Fibroblast of lung (primary cell): ENCODE data around the gene FBXO46.

Experiments
- CTCF ChIP-seq, 2 donors: IDR thresholded peaks in 1 of 2; conservative IDR thresholded peaks in 1 of 2; 1 replicate in 1 of 2; 2 replicates in 1 of 2; pipeline ENCODE4 v1.5.1; 2011 to 2012; ENCODE audit warnings: low read length in 2 of 2, control low read depth in 1 of 2, inconsistent platforms in 1 of 2, low read depth in 1 of 2, mild to moderate bottlenecking in 1 of 2
- EZH2 ChIP-seq: IDR thresholded peaks from 2 replicates; pipeline ENCODE4 v1.5.1; 2012; ENCODE audit warnings: low read length, control low read depth, mild to moderate bottlenecking; ENCODE audit errors: missing control alignments

- no peak for TF ChIP-seq CTCF (conservative IDR thresholded peaks at IDR 0.05 in 1 of 2, IDR thresholded peaks at IDR 0.05 in 1 of 2; ENCODE audit: low read depth in 1 of 2, low read length in 2 of 2)
- TF ChIP-seq EZH2 = no peak
Measured at GRCh38 chr19:45677351-45678230, 53.1 kb downstream of the FBXO46 start.
